ENCODE measurements around the gene SRP9. TPM values are rescaled to one million over a fixed set of nuclear protein-coding genes. Genes with fewer than 3 reads are reported as not detected.
"Not testable (repeated sequence)": the region's sequence is repeated elsewhere in the genome, so short reads cannot be mapped to it uniquely, and the experiment has no call there.

SRP9 gene
- total and polyA plus RNA-seq, 4 donors = 128 to 390 (median 160) TPM

DNA sequence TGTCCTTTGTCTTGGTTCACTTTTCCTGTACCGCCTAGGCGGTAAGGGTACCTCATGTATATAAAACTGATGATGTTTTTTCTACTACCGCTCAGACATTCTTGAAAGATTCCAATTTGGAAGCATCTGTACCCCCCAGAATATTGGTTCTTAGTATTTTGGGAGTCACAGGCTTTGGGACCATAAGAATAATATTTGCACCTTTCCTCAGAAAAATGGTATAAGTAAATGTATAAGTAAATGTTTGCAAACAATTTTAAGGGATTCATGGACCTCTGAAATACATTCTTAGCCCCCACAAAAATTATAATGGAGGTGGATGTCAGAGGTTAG is 677 bp downstream of the SRP9 start:
- DNase-seq (no peak), ATAC-seq (ENCODE audit: low FRiP score) (no peak)
- intact Hi-C loops (cut with DNase I) = loop anchor here (5.0 to 10.0 kb wide), 3 partner anchors 39 to 196 kb away; no protein-coding TSS in a partner anchor
- 0% methylated on average over 3 of the region's 3 CpGs for WGBS, 2 donors
- Histone ChIP-seq H3K4me3 (ENCODE audit: low read length in 2 of 2) (peak overlapping the region; percentile 43 to 89), H3K9me3 (ENCODE audit: control insufficient read depth, low read length) (no peaks in the 10 kb centered on the region), H3K27ac (ENCODE audit: low read depth in 1 of 2, low read length in 2 of 2) (peak overlapping the region in 1 of 2 donors; percentile 98), H3K4me1 (ENCODE audit: control insufficient read depth in 1 of 2, insufficient read depth in 2 of 2, low read length in 2 of 2) (peaks cover 0 to 2% of the 10 kb centered on the region in 2 donors), H3K27me3 (ENCODE audit: control insufficient read depth in 1 of 2, insufficient read depth in 2 of 2, low read length in 1 of 2) (no peaks in the 10 kb centered on the region), H3K36me3 (ENCODE audit: control insufficient read depth in 1 of 2, insufficient read depth in 2 of 2, low read length in 1 of 2) (no peaks in the 10 kb centered on the region)

DNA sequence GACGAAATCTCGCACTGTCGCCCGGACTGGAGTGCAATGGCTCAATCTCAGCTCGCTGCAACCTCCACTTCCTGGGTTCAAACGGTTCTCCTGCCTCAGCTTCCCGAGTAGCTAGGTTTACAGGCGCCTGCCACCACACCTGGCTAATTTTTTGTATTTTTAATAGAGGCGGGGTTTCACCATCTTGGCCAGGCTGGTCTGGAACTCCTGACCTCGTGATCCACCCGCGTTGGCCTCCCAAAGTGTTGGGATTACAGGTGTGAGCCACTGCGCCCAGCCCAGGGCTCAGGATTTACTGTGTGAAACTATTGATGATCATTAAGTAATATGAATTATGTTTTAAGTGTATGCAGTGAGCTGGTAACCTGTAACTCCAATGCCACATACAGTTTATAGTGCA is 1.5 kb downstream of the SRP9 start:
- WGBS, 2 donors = 47 to 49% methylated on average over 13 of the region's 13 CpGs
- H3K27ac ChIP-seq (ENCODE audit: low read depth in 1 of 2, low read length in 2 of 2); H3K36me3 ChIP-seq (ENCODE audit: control insufficient read depth in 1 of 2, insufficient read depth in 2 of 2, low read length in 1 of 2); ATAC-seq (ENCODE audit: low FRiP score); H3K9me3 ChIP-seq (ENCODE audit: control insufficient read depth, low read length); H3K4me1 ChIP-seq (ENCODE audit: control insufficient read depth in 1 of 2, insufficient read depth in 2 of 2, low read length in 2 of 2); DNase-seq; H3K27me3 ChIP-seq (ENCODE audit: control insufficient read depth in 1 of 2, insufficient read depth in 2 of 2, low read length in 1 of 2): not testable (repeated sequence)
- H3K4me3 ChIP-seq (ENCODE audit: low read length in 2 of 2) = peak overlapping the region; percentile 43 to 89
- intact Hi-C loops (cut with DNase I) = loop anchor here (5.0 to 10.0 kb wide), 3 partner anchors 38 to 196 kb away; no protein-coding TSS in a partner anchor

DNA sequence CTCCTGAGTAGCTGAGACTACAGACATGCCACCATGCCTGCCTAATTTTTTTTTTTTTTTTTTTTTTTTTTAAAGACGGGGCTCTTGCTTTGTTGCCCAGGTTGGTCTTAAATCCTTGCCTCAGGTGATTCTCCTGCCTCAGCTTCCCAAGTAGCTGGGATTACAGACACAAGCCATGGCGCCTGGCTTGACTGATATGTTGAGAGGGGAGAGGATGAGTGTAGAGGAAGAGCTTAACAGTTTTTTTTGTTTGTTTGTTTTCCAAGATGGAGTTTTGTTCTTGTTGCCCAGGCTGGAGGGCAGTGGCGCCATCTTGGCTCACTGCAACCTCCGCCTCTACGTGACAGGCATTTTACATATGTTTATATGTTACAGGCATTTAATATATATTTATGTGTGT is 2.5 kb downstream of the SRP9 start:
- DNase-seq (no peak), ATAC-seq (ENCODE audit: low FRiP score) (no peak)
- Histone ChIP-seq H3K4me3 (ENCODE audit: low read length in 2 of 2) (no peak overlapping the region), H3K36me3 (ENCODE audit: control insufficient read depth in 1 of 2, insufficient read depth in 2 of 2, low read length in 1 of 2) (peaks cover 0 to 2% of the 10 kb centered on the region in 2 donors), H3K27ac (ENCODE audit: low read depth in 1 of 2, low read length in 2 of 2) (no peak overlapping the region), H3K4me1 (ENCODE audit: control insufficient read depth in 1 of 2, insufficient read depth in 2 of 2, low read length in 2 of 2) (peaks cover 0 to 2% of the 10 kb centered on the region in 2 donors), H3K27me3 (ENCODE audit: control insufficient read depth in 1 of 2, insufficient read depth in 2 of 2, low read length in 1 of 2) (no peaks in the 10 kb centered on the region), H3K9me3 (ENCODE audit: control insufficient read depth, low read length) (no peaks in the 10 kb centered on the region)
- 86 to 89% methylated on average over 5 of the region's 5 CpGs for WGBS, 2 donors
- intact Hi-C loops (cut with DNase I) = loop anchor here in 1 of 2 donors (5.0 kb wide), 2 partner anchors 62 to 132 kb away; no protein-coding TSS in a partner anchor

DNA sequence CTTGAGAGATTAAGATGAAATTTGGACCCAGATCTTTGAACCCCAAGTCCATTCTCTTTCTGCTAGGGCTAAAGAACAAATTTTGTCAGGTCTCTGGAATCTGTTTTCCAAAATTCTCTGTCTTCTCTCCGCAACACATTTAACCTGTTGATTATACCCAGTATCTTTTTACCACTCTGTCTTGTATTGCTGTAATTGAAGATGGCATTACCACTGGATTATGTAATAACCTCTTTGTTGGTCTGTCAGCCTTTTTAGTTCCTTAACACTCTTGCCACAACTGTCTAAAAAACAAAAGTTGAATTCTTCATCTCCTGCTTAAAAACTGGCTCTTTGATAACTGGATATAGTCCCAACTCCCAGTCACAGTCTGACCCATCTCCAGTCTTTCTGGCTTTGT is 3.0 kb downstream of the SRP9 start:
- WGBS, 2 donors = 92 to 98% methylated on average over 1 of the region's 1 CpG

DNA sequence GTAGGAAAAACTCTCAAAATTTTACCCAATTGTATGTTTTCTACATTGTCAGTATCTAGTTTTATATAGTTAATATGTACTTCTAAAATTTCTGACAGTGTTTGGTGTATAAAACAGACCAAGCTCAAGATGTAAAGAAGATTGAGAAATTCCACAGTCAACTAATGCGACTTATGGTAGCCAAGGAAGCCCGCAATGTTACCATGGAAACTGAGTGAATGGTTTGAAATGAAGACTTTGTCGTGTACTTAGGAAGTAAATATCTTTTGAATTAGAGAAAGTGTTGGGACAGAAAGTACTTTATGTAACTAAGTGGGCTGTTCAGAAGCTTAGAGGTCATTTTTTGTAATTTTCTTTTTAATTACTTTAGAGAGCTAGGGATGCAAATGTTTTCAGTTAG is 11.5 kb downstream of the SRP9 start:
- H3K4me3 ChIP-seq (ENCODE audit: low read length in 2 of 2); H3K27ac ChIP-seq (ENCODE audit: low read depth in 1 of 2, low read length in 2 of 2); DNase-seq; H3K36me3 ChIP-seq (ENCODE audit: control insufficient read depth in 1 of 2, insufficient read depth in 2 of 2, low read length in 1 of 2); ATAC-seq (ENCODE audit: low FRiP score); H3K27me3 ChIP-seq (ENCODE audit: control insufficient read depth in 1 of 2, insufficient read depth in 2 of 2, low read length in 1 of 2); H3K9me3 ChIP-seq (ENCODE audit: control insufficient read depth, low read length); H3K4me1 ChIP-seq (ENCODE audit: control insufficient read depth in 1 of 2, insufficient read depth in 2 of 2, low read length in 2 of 2); intact Hi-C loops (cut with DNase I): not testable (repeated sequence)
- 92 to 100% methylated on average over 1 to 3 of the region's 3 CpGs for WGBS, 2 donors

More for the DNA sequence above, 3.0 kb downstream of the SRP9 start:
- Histone ChIP-seq H3K4me1 (ENCODE audit: control insufficient read depth in 1 of 2, insufficient read depth in 2 of 2, low read length in 2 of 2) (peaks cover 0 to 2% of the 10 kb centered on the region in 2 donors), H3K27ac (ENCODE audit: low read depth in 1 of 2, low read length in 2 of 2) (no peak overlapping the region), H3K4me3 (ENCODE audit: low read length in 2 of 2) (no peak overlapping the region), H3K27me3 (ENCODE audit: control insufficient read depth in 1 of 2, insufficient read depth in 2 of 2, low read length in 1 of 2) (no peaks in the 10 kb centered on the region), H3K36me3 (ENCODE audit: control insufficient read depth in 1 of 2, insufficient read depth in 2 of 2, low read length in 1 of 2) (peaks cover 0 to 2% of the 10 kb centered on the region in 2 donors), H3K9me3 (ENCODE audit: control insufficient read depth, low read length) (no peaks in the 10 kb centered on the region)
- intact Hi-C loops (cut with DNase I) = loop anchor here in 1 of 2 donors (5.0 kb wide), 2 partner anchors 62 to 132 kb away; no protein-coding TSS in a partner anchor
- ATAC-seq (ENCODE audit: low FRiP score) = no peak
- no peak for DNase-seq

DNA sequence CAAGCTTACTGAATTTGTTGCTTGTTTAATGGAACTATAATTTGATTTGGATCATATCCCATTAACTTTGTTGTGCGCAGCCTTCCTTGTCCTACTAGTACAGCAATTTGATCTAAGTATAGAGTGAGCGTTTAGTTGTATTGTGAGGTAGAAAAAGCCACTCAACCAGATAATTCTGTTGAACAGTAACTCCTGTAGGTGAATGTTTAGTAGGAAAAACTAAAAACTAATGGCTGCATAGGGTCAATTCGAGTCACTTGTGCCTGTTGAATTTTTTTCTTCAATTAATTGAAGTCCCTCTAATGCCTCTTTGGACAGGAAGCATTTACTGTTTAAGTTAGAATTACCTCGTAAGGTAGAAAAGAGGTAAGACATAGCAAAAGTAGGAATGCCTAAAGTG is 17.3 kb downstream of the SRP9 start:
- H3K4me1 ChIP-seq (ENCODE audit: control insufficient read depth in 1 of 2, insufficient read depth in 2 of 2, low read length in 2 of 2) = no peaks in the 10 kb centered on the region
- H3K27ac ChIP-seq (ENCODE audit: low read depth in 1 of 2, low read length in 2 of 2) = no peak overlapping the region
- no peak overlapping the region for H3K4me3 ChIP-seq (ENCODE audit: low read length in 2 of 2)
- intact Hi-C loops (cut with DNase I) = no loop called here
- DNase-seq (no peak), ATAC-seq (ENCODE audit: low FRiP score) (no peak)
- H3K36me3 ChIP-seq (ENCODE audit: control insufficient read depth in 1 of 2, insufficient read depth in 2 of 2, low read length in 1 of 2) = no peaks in the 10 kb centered on the region
- no peaks in the 10 kb centered on the region for H3K27me3 ChIP-seq (ENCODE audit: control insufficient read depth in 1 of 2, insufficient read depth in 2 of 2, low read length in 1 of 2)
- 98% methylated on average over 4 of the region's 4 CpGs for whole genome bisulfite sequencing, 2 donors
- no peaks in the 10 kb centered on the region for H3K9me3 ChIP-seq (ENCODE audit: control insufficient read depth, low read length)

DNA sequence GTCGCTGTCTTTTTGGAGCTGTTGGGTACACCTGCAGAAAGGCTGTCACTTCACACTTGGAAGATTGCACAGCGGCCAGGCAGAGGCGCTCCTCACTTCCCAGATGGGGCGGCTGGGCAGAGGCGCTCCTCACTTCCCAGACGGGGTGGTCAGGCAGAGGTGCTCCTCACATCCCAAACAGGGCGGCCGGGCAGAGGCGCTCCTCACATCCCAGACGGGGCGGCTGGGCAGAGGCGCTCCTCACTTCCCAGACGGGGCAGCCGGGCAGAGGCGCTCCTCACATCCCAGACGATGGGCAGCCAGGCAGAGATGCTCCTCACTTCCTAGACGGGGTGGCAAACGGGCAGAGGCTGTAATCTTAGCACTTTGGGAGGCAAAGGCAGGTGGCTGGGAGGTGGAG is 18.5 kb downstream of the SRP9 start:
- intact Hi-C loops (cut with DNase I) = not testable (repeated sequence)
- WGBS, 2 donors = 96% methylated on average over 18 of the region's 18 CpGs

DNA sequence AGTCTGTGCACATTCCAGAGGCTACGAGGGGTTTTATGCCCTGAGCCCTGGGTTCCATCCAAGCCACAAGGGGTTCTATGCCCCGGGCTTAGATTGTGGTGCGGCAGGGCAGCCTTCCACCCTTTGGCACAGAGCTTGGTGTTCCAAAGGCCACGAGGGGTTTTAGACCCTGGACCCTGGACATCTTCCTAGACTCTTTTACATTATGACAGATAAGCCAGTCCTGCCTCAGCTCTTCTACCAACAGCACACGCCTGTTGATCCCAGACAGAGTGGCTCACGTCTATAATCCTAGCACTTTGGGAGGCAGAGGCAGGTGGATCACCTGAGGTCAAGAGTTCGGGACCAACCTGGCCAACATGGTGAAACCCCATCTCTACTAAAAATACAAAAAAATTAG is 23.5 kb downstream of the SRP9 start:
- H3K4me3 ChIP-seq (ENCODE audit: low read length in 2 of 2); H3K27me3 ChIP-seq (ENCODE audit: control insufficient read depth in 1 of 2, insufficient read depth in 2 of 2, low read length in 1 of 2); ATAC-seq (ENCODE audit: low FRiP score); H3K4me1 ChIP-seq (ENCODE audit: control insufficient read depth in 1 of 2, insufficient read depth in 2 of 2, low read length in 2 of 2); H3K27ac ChIP-seq (ENCODE audit: low read depth in 1 of 2, low read length in 2 of 2); DNase-seq; H3K36me3 ChIP-seq (ENCODE audit: control insufficient read depth in 1 of 2, insufficient read depth in 2 of 2, low read length in 1 of 2); H3K9me3 ChIP-seq (ENCODE audit: control insufficient read depth, low read length): not testable (repeated sequence)
- WGBS, 2 donors = 96 to 97% methylated on average over 6 to 7 of the region's 7 CpGs
- intact Hi-C loops (cut with DNase I) = loop anchor here in 1 of 2 donors (10.0 kb wide), 1 partner anchor 194 kb away; the partner anchor contains the start of gene SDE2

More for the DNA sequence above, 18.5 kb downstream of the SRP9 start:
- H3K4me3 ChIP-seq (ENCODE audit: low read length in 2 of 2); H3K27ac ChIP-seq (ENCODE audit: low read depth in 1 of 2, low read length in 2 of 2); ATAC-seq (ENCODE audit: low FRiP score); DNase-seq; H3K4me1 ChIP-seq (ENCODE audit: control insufficient read depth in 1 of 2, insufficient read depth in 2 of 2, low read length in 2 of 2); H3K27me3 ChIP-seq (ENCODE audit: control insufficient read depth in 1 of 2, insufficient read depth in 2 of 2, low read length in 1 of 2); H3K36me3 ChIP-seq (ENCODE audit: control insufficient read depth in 1 of 2, insufficient read depth in 2 of 2, low read length in 1 of 2); H3K9me3 ChIP-seq (ENCODE audit: control insufficient read depth, low read length): not testable (repeated sequence)

DNA sequence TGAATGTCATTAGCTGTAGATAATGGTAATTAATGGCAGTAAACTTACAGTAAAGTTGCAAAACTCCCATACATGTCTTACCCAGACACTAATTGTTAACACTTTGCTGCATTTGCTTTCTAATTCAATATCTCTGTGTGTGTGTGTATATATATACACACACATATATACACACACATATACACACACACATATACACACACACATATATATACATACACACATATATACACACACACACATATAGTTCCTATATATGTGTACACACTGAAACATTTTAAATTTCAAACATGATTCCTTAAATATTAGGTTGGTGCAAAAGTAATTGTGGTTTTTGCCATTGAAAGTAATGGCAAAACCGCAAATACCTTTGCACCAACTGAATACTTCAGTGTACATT is 28.6 kb downstream of the SRP9 start:
- H3K9me3 ChIP-seq (ENCODE audit: control insufficient read depth, low read length) = no peaks in the 10 kb centered on the region

More for the DNA sequence above, 28.6 kb downstream of the SRP9 start:
- WGBS, 2 donors = 93 to 94% methylated on average over 1 of the region's 1 CpG
- H3K36me3 ChIP-seq (ENCODE audit: control insufficient read depth in 1 of 2, insufficient read depth in 2 of 2, low read length in 1 of 2) = no peaks in the 10 kb centered on the region
- no peak for DNase-seq
- no peak overlapping the region for H3K4me3 ChIP-seq (ENCODE audit: low read length in 2 of 2)
- no peak overlapping the region for H3K27ac ChIP-seq (ENCODE audit: low read depth in 1 of 2, low read length in 2 of 2)
- no peak for ATAC-seq (ENCODE audit: low FRiP score)
- intact Hi-C loops (cut with DNase I) = loop anchor here in 1 of 2 donors (5.0 to 10.0 kb wide), 2 partner anchors 36 to 189 kb away; partner anchors contain the start of gene SDE2
- no peaks in the 10 kb centered on the region for H3K27me3 ChIP-seq (ENCODE audit: control insufficient read depth in 1 of 2, insufficient read depth in 2 of 2, low read length in 1 of 2)
- no peaks in the 10 kb centered on the region for H3K4me1 ChIP-seq (ENCODE audit: control insufficient read depth in 1 of 2, insufficient read depth in 2 of 2, low read length in 2 of 2)

Data from aorta (tissue), 5 donors.